Inflammatory macrophage treated with lipopolysaccharide for 1 hour (primary cell): ENCODE data around the gene SOCS1.

ENCODE experiments used
- DNase-seq, 2 donors: peaks; one replicate each; pipeline ENCODE4 v3.0.0-alpha.2; 2020 to 2022

Gene SOCS1

DNA sequence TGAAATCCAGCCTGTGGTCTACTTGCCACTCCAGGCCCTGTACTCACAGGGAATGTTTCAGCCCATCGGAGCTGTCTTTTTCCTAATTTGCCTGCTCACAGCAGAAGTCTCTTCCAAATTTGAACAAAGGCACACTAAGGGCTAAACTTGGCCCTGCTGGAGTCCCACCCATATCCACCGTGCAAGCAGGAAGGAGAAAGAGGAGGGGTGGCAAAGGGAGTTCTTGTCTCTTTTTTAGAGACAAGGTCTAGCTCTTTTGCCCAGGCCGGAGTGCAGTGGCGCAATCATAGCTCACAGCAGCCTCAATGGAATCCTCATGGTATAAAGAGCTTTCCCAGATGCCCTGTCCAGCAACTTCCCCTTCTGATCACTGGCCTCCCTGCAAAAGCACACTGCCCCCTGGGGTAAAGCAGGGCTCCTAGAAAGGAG is 27.8 kb upstream of the SOCS1 start:
- DNase-seq, result peak; percentile 38 to 47

DNA sequence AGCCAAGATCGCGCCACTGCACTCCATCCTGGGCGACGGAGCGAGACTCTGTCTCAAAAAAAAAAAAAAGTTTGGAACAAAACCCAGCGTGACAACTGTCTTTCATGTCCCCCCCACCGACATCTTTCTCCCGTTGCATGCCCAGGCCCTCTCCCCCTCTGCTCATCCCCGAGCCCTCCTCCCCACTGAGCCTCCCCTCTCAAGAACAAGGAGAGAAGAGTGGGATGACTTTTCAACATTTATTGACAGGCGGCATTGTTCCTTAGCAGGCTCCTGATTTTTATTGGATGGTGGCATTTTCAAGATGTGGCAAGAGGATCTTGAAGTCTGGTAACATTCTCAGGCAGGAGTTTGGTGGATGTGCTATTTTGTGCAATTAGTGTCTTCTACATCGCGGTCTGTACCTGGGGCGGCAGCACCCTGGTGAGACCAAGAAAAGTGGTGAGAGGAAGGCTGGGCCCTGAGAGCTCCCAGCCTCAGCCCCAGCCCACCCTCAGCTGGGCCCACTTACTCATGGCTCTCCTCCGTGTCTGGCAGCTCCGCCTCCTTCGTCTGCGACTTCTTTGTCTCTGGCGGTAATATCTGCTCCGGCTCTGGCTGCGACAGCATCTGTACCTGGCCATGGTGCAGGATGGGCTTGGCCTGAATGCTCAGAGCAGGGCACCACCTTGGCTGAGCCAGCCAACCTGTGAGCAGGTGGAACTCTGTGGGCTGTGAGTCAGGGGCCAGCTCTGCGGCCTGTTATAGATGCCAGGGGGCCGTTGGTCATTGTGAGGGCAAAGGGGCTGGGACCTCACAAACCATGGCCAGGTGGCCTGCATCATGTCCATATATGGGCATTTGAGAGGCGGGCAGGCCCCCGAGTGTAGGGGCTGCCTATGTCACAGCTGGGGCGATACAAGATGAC is 24.9 kb upstream of the SOCS1 start, which contains the start of gene PRM1:
Gene PRM1, minus strand, starts transcription at position 715 of the 907 bp plus-strand sequence. Its CDS starts 92 bp downstream, at position 623.
- DNase-seq, result no peak

GRCh38 chr16:11278681-11279628 is 23.0 kb upstream of the SOCS1 start:
- DNase-seq, result no peak

- no peak for DNase-seq
Measured at GRCh38 chr16:11277607-11278337, 21.8 kb upstream of the SOCS1 start.

DNA sequence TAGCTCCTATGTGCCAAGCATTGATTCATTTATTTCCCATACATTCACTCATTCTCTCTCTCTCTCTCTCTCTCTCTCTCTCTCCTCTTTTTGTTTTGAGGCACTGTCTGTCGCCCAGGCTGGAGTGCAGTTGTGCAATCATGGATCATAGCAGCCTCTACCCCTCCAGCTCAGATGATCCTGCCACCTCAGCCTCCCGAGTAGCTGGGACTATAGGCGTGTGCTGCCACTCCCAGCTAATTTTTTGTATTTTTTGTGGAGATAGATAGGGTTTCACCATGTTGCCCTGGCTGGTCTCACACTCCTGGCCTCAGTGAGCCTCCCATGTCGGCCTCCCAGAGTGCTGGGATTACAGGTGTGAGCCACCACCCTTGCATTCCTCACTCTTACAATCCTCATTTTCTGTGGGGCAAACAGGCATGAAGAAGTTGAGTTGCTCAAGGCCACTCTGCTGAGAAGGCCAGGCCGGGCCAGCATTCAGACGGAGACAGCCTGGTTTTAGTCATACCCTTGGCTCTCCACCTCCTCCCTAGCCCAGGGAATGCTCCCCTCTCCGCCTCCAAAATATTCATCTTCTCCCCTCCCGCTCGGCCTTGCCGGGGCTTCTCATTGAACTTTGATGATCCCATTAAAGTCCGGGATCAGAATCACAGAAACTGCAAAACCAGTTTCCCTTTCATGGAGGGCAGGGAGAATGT is 21.0 kb upstream of the SOCS1 start:
- DNase-seq, result no peak

- DNase-seq, result no peak
Measured at GRCh38 chr16:11276143-11276895, 20.3 kb upstream of the SOCS1 start, which contains the start of gene PRM2. PRM2 (minus strand) TSS chr16:11276480; CDS start chr16:11276370, 110 bp downstream.

- DNase-seq, result no peak
Measured at GRCh38 chr16:11274964-11275363, 19.0 kb upstream of the SOCS1 start.

DNA sequence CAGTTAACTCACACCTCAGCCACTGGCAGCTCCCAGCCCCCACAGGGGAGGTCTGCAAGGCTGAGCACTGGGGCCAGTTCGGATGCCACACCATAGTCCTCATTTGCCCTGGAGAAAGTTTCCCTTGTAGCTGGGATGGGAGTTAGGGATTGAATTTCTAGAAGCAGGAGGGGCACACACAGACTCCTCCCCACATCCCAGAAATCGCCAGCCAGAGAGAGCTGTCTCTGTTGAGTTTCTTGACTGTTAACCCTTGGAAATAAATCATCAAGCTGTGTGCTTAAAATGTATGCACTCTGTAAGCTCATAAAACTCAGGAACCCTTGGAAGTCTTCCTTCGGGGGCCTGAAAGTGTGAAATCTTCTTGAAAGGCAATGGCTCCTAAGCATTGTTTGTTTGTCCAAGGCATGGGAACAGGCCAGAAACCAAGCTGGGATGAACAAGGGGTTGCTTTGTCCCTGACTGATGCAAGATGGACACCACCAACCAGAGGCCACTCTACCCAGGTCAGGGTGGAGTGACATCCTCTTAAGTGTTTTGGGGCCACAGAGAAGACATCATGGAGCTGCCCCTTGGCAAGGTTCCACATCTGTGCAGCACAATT is 17.8 kb upstream of the SOCS1 start:
- DNase-seq, result no peak

DNA sequence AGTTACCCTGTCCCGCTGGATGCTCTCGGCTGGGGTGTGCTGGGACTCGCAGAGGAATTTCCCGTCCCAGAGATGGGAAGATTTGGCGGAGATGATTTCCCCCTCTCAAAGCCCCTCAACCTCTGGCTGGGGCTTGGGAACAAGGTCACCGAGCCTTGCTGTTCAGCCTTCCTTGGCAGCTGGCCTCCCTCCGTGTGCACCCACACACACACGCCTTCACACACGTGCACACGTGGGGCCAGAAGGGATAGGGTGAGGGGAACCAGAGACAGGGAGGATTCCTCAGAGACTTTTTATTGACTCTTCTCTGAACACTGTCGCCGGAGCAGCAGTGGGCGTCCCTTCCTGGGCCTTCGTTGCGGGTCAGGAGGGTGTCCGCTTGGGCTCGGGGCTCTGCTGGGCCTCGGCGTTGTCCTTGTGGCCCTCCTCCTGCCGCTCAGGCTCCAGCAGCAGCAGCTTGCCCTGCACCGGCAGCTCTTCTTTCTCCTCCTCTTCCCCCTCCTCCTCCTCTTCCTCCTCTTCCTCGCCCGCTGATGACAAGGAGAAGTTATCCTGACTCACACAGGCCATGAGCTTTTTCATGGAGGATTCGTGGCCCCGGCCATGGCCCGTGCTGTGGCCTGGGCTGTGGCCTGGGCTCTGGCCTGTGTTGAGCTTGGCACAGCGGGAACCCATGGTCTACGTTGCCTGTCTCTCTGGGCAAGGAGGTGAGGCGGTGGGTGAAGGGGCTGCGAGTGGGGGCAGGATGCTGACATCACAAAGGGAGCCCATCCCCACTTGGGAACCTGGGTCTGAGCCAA is 17.1 kb upstream of the SOCS1 start, which contains the start of gene PRM3:
Gene PRM3, minus strand, starts transcription at position 709 of the 800 bp plus-strand sequence. Its CDS starts 34 bp downstream, at position 675.
- DNase-seq, result no peak

DNA sequence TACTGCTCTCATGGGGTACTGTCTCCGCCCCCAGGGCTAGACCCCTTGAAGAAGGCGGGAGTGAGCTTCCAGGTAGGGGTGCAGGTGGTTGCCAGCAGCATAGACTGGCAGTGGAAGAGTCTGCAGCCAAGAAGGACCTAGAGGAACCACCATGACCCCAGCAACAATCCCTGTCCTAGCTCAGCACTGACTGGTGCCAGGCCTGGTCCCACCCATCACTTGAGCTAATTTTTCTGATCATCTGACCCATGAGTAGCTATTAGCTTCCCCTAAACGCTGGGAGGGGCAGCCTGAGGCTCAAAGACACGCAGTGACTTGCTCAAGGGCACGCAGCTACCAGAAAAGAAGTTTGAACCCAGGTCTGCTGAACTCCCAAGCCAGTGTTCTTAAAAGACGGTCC is 16.5 kb upstream of the SOCS1 start:
- no peak for DNase-seq

DNA sequence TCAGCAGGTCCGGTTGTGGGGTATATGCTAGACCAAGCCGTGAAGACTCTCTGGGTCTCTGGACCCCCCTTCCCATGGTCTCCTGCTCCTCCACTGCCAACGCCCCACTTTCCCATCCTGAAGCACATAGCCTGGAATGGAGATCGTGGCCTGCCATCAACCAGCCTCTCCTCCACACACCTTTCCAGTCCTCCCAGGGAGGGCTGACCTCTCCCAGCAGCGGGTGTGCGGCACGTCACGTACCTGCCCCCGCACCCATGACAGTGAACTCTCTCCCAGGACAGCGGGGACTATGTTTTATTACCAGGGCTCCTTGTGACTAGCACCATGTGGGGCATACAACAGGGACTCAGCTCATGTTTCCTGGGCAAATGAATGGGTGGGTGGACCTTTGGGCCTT is 15.6 kb upstream of the SOCS1 start:
- no peak for DNase-seq

DNA sequence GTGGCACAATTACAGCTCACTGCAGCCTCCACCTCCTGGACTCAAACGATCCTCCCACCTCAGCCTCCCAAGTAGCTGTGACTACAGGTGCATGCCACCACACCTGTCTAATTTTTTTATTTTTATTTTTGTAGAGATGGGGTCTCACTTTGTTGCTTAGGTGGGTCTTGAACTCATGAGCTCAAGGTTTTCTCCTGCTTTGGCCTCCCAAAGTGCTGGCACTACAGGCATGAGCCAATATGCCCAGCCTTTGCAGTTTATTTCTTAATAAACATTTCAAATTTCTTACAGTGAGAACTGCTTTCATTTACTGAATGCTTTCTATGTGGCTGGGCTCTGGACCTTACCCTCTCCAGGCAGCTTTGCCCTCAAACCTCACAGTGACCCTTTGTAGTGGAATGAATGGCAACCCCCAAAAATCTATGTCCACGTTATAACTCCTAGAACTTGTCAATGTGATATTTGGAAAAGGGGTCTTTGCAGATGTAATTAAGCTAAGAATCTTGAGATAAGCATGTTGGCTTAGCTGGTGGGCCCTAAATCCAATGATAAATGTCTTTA is 14.7 kb upstream of the SOCS1 start:
- no peak for DNase-seq

GRCh38 chr16:11268921-11269375 is 12.9 kb upstream of the SOCS1 start, which contains the start of gene TNP2:
TNP2 (minus strand) TSS chr16:11269325; CDS start chr16:11269262, 63 bp downstream.
- DNase-seq, result no peak

DNA sequence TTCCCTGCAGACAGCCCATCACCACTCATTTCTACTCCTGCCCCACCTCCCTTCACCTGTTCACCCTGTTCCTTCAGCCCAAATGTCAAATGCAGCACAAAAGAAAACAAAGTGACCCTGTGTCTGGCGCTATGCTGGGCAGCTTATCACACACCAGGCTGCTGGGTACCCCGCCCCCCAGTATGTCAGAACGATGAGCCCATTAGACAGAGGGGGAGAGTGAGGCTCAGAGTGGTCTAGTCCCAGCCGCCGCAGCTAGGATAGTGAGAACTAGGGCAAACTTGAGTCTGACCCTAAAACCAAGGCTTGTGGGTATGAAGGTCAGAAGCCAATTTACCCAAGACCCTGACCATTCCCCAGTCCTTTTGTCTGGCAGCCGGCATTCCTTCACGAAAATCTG is 9.1 kb upstream of the SOCS1 start:
- no peak for DNase-seq

GRCh38 chr16:11264155-11264832 is 8.3 kb upstream of the SOCS1 start:
- peak in 1 of 2 donors; percentile 13 for DNase-seq

- no peak for DNase-seq
Measured at GRCh38 chr16:11263737-11264136, 7.7 kb upstream of the SOCS1 start.

GRCh38 chr16:11262915-11263314 is 6.9 kb upstream of the SOCS1 start:
- no peak for DNase-seq

GRCh38 chr16:11260596-11260966 is 4.6 kb upstream of the SOCS1 start:
- no peak for DNase-seq
